K562 treated with DMSO at 1 percent for 24 hours (cell line): ENCODE results near the gene C1orf146. TPM values are rescaled to one million over a fixed set of nuclear protein-coding genes. Genes with fewer than 3 reads are reported as not detected.

ENCODE experiments used
- total RNA-seq: library from RNA; unstranded; fragments of 300-600 nt; gene quantifications from 2 replicates; pipeline ENCODE4 v1.2.3, GENCODE V29; 2022; ENCODE audit warnings: low read depth; ENCODE audit not compliant: insufficient read depth

Gene C1orf146
- not detected in 2 replicates for total RNA-seq

GRCh38 chr1:92217721-92218120 lies at the start of gene C1orf146:
Gene C1orf146, plus strand, starts transcription at chr1:92217915. Its CDS starts 13,506 bp downstream, at chr1:92231421.

Other genes starting within 250 kb of the C1orf146 start
- gene EPHX4, start 187.9 kb upstream of the C1orf146 start, total RNA-seq: not detected in 2 replicates
- not detected in 2 replicates for gene SETSIP, start 142.5 kb upstream of the C1orf146 start, total RNA-seq
- 1.8 and 2.2 TPM in 2 replicates for gene BTBD8, start 137.6 kb upstream of the C1orf146 start, total RNA-seq
- gene GLMN, start 81.1 kb downstream of the C1orf146 start, total RNA-seq: 5.2 and 7.6 TPM in 2 replicates
- 7.9 and 12.8 TPM in 2 replicates for gene RPAP2, start 81.1 kb downstream of the C1orf146 start, total RNA-seq